GM12878 (cell line): ENCODE measurements around the gene HMCN1. TPM values are rescaled to one million over a fixed set of nuclear protein-coding genes. Genes with fewer than 3 reads are reported as not detected.

Experiments used
- ATAC-seq: fragments of 200-7000 bp; cut with Tn5 transposase; 3 replicates; pipeline ENCODE4 v1.9.1; 2020; ENCODE audit warnings: mild to moderate bottlenecking, moderate library complexity
- BruUV-seq: library from RNA; stranded (reverse); fragments of 400-500 nt; replicated peaks from 2 replicates; lab custom pipeline; 2021; lab: Mats Ljungman, UMichigan
- CTCF ChIA-PET: fragments of 300-600 bp; sonication (Branson Sonifier 250); formaldehyde crosslinking; extraction: SDS; loops from one replicate; lab custom pipeline; 2021; ENCODE audit warnings: inconsistent platforms; lab: Yijun Ruan, JAX
- POLR2A ChIA-PET: fragments of 350-600 bp; formaldehyde crosslinking; extraction: SDS; loops from one replicate; lab custom pipeline; 2021; ENCODE audit warnings: inconsistent platforms; lab: Charles Lee
- RAD21 ChIA-PET: fragments of 300-600 bp; sonication (Branson Sonifier 250); formaldehyde crosslinking; loops from one replicate; lab custom pipeline; 2023; ENCODE audit warnings: antibody characterized with exemption; ENCODE audit not compliant: unreplicated experiment; lab: Charles Lee
- SMC1A ChIA-PET: fragments of 300-600 bp; sonication (Branson Sonifier 250); formaldehyde crosslinking; loops from one replicate; lab custom pipeline; 2023; ENCODE audit not compliant: unreplicated experiment, uncharacterized antibody; lab: Charles Lee
- DNase-seq: peaks from one replicate; pipeline ENCODE4 v3.0.0-alpha.2; 2011; ENCODE audit warnings: low read depth, low spot score
- FAIRE-seq: peaks from 3 replicates; lab custom pipeline; 2011; peaks lifted over from hg19 to GRCh38; lab: Jason Lieb, UNC
- H2AFZ ChIP-seq: 2 replicates; pipeline ENCODE4 v1.6.0; 2011; ENCODE audit warnings: low read depth, low read length, control low read depth; ENCODE audit not compliant: control insufficient read depth
- H3K27ac ChIP-seq: 2 replicates; pipeline ENCODE4 v1.5.1; 2011; ENCODE audit warnings: control low read depth; ENCODE audit not compliant: control insufficient read depth, insufficient read depth
- H3K27me3 ChIP-seq, 2 experiments: replicated peaks in 1 of 2; 2 replicates each; pipeline versions ENCODE4 v1.6.0 to v1.6.1; 2011; ENCODE audit warnings: low read length in 1 of 2; ENCODE audit not compliant: control insufficient read depth in 2 of 2, insufficient read depth in 2 of 2
- H3K36me3 ChIP-seq, 2 experiments: 2 replicates each; pipeline ENCODE4 v1.5.1; 2011; ENCODE audit warnings: low read length in 1 of 2; ENCODE audit not compliant: control insufficient read depth in 2 of 2, insufficient read depth in 2 of 2
- H3K4me1 ChIP-seq: 2 replicates; pipeline ENCODE4 v1.6.1; 2011; ENCODE audit warnings: mild to moderate bottlenecking, low read length, moderate library complexity, mixed read lengths; ENCODE audit not compliant: control insufficient read depth, insufficient read depth
- H3K4me2 ChIP-seq: 2 replicates; pipeline ENCODE4 v1.6.0; 2011; ENCODE audit warnings: control low read depth; ENCODE audit not compliant: control insufficient read depth, insufficient read depth
- H3K4me3 ChIP-seq: fragments of 200-600 bp; sonication (generic); 2 replicates; pipeline ENCODE4 v1.5.1; 2016
- H3K79me2 ChIP-seq: 2 replicates; pipeline ENCODE4 v1.6.0; 2011; ENCODE audit warnings: low read length; ENCODE audit not compliant: control insufficient read depth, insufficient read depth
- H3K9ac ChIP-seq: 2 replicates; pipeline ENCODE4 v1.8.0; 2011; ENCODE audit warnings: low read length, control low read depth, mixed read lengths; ENCODE audit not compliant: control insufficient read depth, insufficient read depth
- H3K9me3 ChIP-seq: replicated peaks from 3 replicates; pipeline ENCODE4 v1.5.1; 2011; ENCODE audit warnings: mild to moderate bottlenecking, low read length; ENCODE audit not compliant: control insufficient read depth, insufficient read depth
- H4K20me1 ChIP-seq: 2 replicates; pipeline ENCODE4 v1.6.0; 2011; ENCODE audit not compliant: control insufficient read depth, insufficient read depth
- ATF2 ChIP-seq: IDR thresholded peaks from 2 replicates; pipeline ENCODE4 v1.6.1; 2012; ENCODE audit warnings: low read length, inconsistent platforms
- BHLHE40 ChIP-seq, 2 experiments: fragments of 450-650 bp in 1 of 2; IDR thresholded peaks; 2 replicates each; pipeline ENCODE4 v1.6.1; 2011 to 2017; ENCODE audit warnings: low read depth in 2 of 2, borderline replicate concordance in 1 of 2, improper control_type of control experiment in 1 of 2, low read length in 1 of 2, mild to moderate bottlenecking in 1 of 2
- CTCF ChIP-seq, 3 experiments: IDR thresholded peaks in 2 of 3; conservative IDR thresholded peaks in 1 of 3; 2 replicates each; pipeline ENCODE4 v1.5.1; 2011; ENCODE audit warnings: low read depth in 3 of 3, low read length in 3 of 3, mild to moderate bottlenecking in 3 of 3, control low read depth in 2 of 3, moderate library complexity in 2 of 3, inconsistent platforms in 1 of 3, mixed read lengths in 1 of 3; ENCODE audit not compliant: control insufficient read depth in 2 of 3, insufficient read depth in 1 of 3; ENCODE audit errors: extremely low read depth in 1 of 3
- CUX1 ChIP-seq: IDR thresholded peaks from 2 replicates; pipeline ENCODE4 v1.6.1; 2012; ENCODE audit warnings: improper control_type of control experiment, low read depth, low read length; ENCODE audit not compliant: insufficient replicate concordance
- IRF3 ChIP-seq: fragments of 450-650 bp; IDR thresholded peaks from 2 replicates; pipeline ENCODE4 v1.6.1; 2014; ENCODE audit warnings: mild to moderate bottlenecking
- KAT2A ChIP-seq: conservative IDR thresholded peaks from 2 replicates; pipeline ENCODE4 v1.6.1; 2011; ENCODE audit warnings: low read depth, low read length; ENCODE audit not compliant: control insufficient read depth
- MYB ChIP-seq: fragments of 150-350 bp; IDR thresholded peaks from 2 replicates; pipeline ENCODE4 v1.6.1; 2014; ENCODE audit warnings: mild to moderate bottlenecking, low read depth, low read length, borderline replicate concordance
- RCOR1 ChIP-seq: conservative IDR thresholded peaks from 2 replicates; pipeline ENCODE4 v1.6.1; 2012; ENCODE audit warnings: low read depth, low read length, improper control_type of control experiment
- SREBF1 ChIP-seq: IDR thresholded peaks from 2 replicates; pipeline ENCODE4 v1.6.1; 2012; ENCODE audit warnings: mild to moderate bottlenecking, low read length
- SREBF2 ChIP-seq: IDR thresholded peaks from 2 replicates; pipeline ENCODE4 v1.6.1; 2012; ENCODE audit warnings: mild to moderate bottlenecking, low read length
- TAF1 ChIP-seq: IDR thresholded peaks from 2 replicates; pipeline ENCODE4 v1.6.1; 2011; ENCODE audit warnings: mild to moderate bottlenecking, low read depth, low read length, borderline replicate concordance
- TCF12 ChIP-seq: IDR thresholded peaks from 2 replicates; pipeline ENCODE4 v1.6.1; 2011; ENCODE audit warnings: low read depth, mild to moderate bottlenecking, low read length
- ZNF274 ChIP-seq: IDR thresholded peaks from one replicate; pipeline ENCODE4 v1.8.0; 2011; ENCODE audit not compliant: insufficient read length, insufficient read depth
- in situ Hi-C: fragments of 300-500 bp; cut with MboI; formaldehyde crosslinking; loops from 9 replicates; pipeline ENCODE4 v1.14.3; 2018; ENCODE audit warnings: mixed read lengths
- intact Hi-C: fragments of 100-400 bp; cut with micrococcal nuclease; formaldehyde crosslinking; loops from one replicate; pipeline ENCODE4 v1.14.2; 2022; ENCODE audit not compliant: unreplicated experiment
- polyA plus RNA-seq, 11 experiments: library from polyadenylated mRNA; depleted of rRNA in 4 of 11; unstranded in 6 of 11; stranded (reverse) in 5 of 11; fragments of >200 nt; fragmentation: Nextera tagmentation in 4 of 11; fragmentation: Illumina TruSeq in 1 of 11; extraction: Ambion mirVana in 4 of 11; extraction: Trizol in 1 of 11; gene quantifications; 1 replicate in 1 of 11; 2 replicates in 10 of 11; pipeline versions ENCODE4 v1.2.1 to v1.2.3, GENCODE V29; 2011 to 2016; ENCODE audit warnings: inconsistent platforms in 2 of 11, missing spikeins in 2 of 11, low read depth in 1 of 11
- total RNA-seq, 4 experiments: library from RNA; depleted of rRNA in 3 of 4; stranded (reverse); fragments of >200 nt in 3 of 4; fragmentation: Illumina TruSeq in 1 of 4; extraction: Trizol in 1 of 4; gene quantifications; 2 replicates each; pipeline versions ENCODE4 v1.2.1 to v1.2.3, GENCODE V29; 2013 to 2021

Gene HMCN1
- total and polyA plus RNA-seq, 10 of the 15 experiments (the other 5 are each of a cell fraction or from before 2014, with no cell fraction given), result under 0.01 to 0.07 TPM; not detected in 8

GRCh38 chr1:186016856-186017255, 282.7 kb downstream of the HMCN1 start:
- ChIA-PET POLR2A (no interaction called here), RAD21 (no interaction called here), CTCF (no interaction called here), SMC1A (no interaction called here)
- Histone ChIP-seq H3K4me1 (no peaks in the 10 kb centered on the region), H3K9me3 (no peaks in the 10 kb centered on the region), H2AFZ (no peak overlapping the region), H3K27me3 (no peaks in the 10 kb centered on the region), H3K27ac (no peak overlapping the region), H3K9ac (no peak overlapping the region), H3K36me3 (no peaks in the 10 kb centered on the region), H3K79me2 (no peaks in the 10 kb centered on the region), H3K4me3 (no peak overlapping the region), H3K4me2 (no peak overlapping the region), H4K20me1 (no peaks in the 10 kb centered on the region)
- DNase-seq, result no peak
- no peak for ATAC-seq
- TF ChIP-seq BHLHE40 (IDR thresholded peaks at IDR 0.05; ENCODE audit: borderline replicate concordance in 1 of 2, low read depth in 2 of 2, low read length in 1 of 2), result no peak
- TF ChIP-seq ATF2, result no peak
- TF ChIP-seq SREBF2, result no peak
- no peak for TF ChIP-seq RCOR1
- no peak for TF ChIP-seq KAT2A
- TF ChIP-seq SREBF1, result no peak
- no peak for TF ChIP-seq CUX1
- no peak for TF ChIP-seq TCF12
- TF ChIP-seq ZNF274, result no peak
- TF ChIP-seq CTCF (IDR thresholded peaks at IDR 0.05 in 2 of 3, conservative IDR thresholded peaks at IDR 0.05 in 1 of 3; ENCODE audit: control insufficient read depth in 2 of 3, extremely low read depth in 1 of 3, insufficient read depth in 1 of 3, low read depth in 3 of 3, low read length in 3 of 3), result no peak
- TF ChIP-seq TAF1, result no peak
- no peak for TF ChIP-seq MYB
- no peak for TF ChIP-seq IRF3
- no peak for FAIRE-seq
- in situ Hi-C loops (no loop called here), intact Hi-C loops (no loop called here)
- BruUV-seq, result no TSS peak
